HG03045 (cell line): ENCODE data around the gene SLC35D2.
"Not testable (repeated sequence)": the region's sequence is repeated elsewhere in the genome, so short reads cannot be mapped to it uniquely, and the experiment has no call there.

Experiments used
- ATAC-seq: cut with Tn5 transposase; IDR thresholded peaks from one replicate; pipeline ENCODE4 v1.9.1; 2021; ENCODE audit warnings: mild to moderate bottlenecking, moderate library complexity; ENCODE audit not compliant: unreplicated experiment

Gene SLC35D2

GRCh38 chr9:96400132-96400910, 16.8 kb upstream of the SLC35D2 start:
- ATAC-seq: no peak

DNA sequence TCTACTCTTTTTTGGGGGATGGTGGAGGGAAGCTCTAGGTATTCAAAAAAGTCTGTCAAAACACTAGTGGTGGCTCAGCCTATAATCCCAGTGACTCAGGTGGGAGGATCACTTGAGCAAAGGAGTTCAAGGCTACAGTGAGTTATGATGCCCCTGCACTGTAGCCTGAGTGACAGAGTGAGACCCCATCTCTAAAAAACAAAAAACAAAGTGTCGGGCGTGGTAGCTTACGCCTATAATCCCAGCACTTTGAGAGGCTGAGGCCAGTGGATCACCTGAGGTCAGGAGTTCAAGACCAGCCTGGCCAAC, 15.8 kb upstream of the SLC35D2 start:
- no peak for ATAC-seq

- ATAC-seq: no peak
Measured at GRCh38 chr9:96398582-96399324, 15.2 kb upstream of the SLC35D2 start.

DNA sequence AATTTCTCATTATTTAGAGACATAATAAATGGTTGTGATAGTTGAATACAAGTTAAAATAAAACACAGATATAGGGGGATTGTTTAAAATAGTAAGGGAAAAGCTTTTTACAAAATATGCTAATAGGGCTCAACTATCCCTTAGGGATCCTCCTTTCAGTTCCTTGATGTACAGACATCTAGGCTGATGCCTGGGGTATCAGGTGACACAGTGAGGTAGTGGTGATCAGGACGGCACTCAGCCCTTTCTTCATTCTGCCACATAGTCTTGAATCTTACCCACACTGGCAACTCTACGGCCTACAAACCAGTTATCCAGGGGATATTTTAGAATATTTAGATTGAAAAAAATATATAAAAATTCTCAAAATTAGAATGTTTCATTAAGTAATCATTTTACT, 12.5 kb upstream of the SLC35D2 start:
- ATAC-seq: no peak

- no peak for ATAC-seq
Measured at GRCh38 chr9:96394832-96395496, 11.5 kb upstream of the SLC35D2 start.

DNA sequence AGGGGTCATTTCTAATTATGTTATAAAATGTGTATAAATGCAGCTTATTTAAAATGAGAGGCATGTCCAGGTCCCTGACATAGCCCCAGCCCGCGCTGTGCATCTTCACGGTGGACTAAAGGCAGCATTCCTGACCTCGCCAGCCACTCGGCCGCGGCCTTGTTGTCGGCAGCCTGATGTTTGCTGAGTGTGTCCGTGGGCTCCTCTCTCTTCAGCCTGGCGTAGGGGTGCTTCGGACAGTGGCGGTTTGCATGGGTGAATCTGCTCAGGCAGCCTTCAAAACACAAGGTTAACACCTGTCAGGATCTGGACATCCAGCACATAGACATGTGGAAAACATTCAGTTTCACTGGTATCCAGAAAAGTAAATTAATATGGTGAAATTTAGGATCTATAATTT, 8.8 kb upstream of the SLC35D2 start:
- ATAC-seq: no peak

DNA sequence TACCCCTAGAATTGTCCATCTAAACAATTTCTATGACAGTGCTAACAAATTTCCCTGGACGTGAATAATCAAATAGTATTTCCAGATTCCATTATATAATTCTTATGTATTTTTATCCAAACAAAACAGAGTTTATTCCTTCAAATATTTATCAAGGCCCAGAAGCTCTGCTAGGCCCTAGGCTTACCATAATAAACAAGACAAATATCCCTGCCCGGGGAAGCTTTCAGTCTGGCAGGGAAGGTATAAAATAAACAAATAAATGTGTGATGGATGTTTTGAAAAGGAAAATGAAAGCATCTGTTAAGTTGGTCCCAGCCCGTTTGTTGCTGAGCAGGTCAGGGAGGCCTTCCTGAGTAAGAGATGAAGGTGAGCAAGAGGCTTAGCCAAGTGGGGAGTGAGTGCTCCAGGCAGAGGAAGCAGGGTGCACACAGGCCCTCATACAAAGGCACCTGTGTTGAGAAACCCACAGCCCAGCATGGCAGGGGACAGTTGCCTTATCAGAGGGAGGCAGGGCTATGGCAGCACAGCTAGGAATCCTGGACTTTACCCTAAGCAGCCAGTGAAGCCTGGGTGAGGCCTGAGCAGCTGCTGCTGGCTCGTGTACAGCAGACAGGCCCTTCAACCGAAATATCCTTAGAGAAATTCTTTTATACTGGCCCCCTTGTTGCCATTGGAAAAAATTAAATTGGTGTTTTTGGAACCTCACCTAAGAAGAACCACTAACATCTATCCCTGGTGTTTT, 7.7 kb upstream of the SLC35D2 start:
- no peak for ATAC-seq

DNA sequence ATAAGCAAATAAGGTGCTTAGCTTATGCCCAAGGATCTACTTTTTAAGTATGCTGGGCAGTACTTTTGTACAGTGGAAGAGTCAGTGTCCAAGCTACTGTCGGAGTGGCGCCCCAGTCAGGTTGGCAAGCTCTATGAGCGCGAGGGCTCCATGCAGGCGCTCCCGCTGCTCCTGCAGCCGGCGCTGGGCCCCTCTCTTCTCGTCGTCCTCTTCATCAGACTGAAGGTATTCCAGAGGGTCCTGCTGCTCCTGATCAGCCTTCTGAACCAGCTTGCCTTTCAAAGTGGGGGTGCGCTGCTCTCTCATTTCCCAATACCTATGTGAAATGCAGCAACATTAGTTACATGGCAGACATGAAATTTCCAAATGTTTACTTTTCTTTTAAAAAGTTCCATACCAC, 4.6 kb upstream of the SLC35D2 start:
- no peak for ATAC-seq

DNA sequence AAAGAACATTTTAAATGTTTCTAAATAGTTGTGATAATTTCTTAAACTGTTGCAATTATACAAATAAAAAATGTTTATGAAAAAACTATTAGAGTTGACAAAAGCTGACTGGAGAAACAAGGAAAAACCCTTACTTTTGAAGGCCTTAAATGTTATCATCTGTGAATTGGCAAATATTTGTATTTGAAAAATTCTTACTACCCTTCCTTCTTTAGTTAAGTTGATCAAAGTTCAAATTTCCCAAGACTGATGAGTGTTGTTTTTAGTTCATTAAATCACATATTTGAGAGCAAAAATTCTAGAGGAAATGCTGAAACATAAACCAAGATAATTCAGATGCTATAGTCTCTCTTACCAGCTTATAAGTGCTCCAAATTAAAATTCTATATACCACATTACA, 2.6 kb upstream of the SLC35D2 start:
- ATAC-seq: no peak

GRCh38 chr9:96382839-96383164, 709 bp downstream of the SLC35D2 start:
- ATAC-seq: no peak

DNA sequence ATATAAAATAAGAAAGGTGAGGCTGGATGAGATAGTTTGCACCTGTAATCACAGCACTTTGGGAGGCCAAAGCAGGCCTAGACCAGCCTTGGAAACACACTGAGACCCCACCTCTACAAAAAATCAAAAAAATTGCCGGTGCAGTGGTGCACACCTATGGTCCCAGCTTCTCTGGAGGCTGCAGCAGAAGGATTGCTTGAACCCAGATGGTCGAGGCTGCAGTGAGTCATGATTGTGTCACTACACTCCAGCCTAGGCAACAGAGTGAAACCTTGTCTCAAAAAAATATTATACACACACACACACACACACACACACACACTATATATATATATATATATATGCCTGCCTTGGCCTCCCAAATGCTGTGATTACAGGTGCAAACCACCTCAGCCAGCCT, 1.3 kb downstream of the SLC35D2 start:
- ATAC-seq: no peak

DNA sequence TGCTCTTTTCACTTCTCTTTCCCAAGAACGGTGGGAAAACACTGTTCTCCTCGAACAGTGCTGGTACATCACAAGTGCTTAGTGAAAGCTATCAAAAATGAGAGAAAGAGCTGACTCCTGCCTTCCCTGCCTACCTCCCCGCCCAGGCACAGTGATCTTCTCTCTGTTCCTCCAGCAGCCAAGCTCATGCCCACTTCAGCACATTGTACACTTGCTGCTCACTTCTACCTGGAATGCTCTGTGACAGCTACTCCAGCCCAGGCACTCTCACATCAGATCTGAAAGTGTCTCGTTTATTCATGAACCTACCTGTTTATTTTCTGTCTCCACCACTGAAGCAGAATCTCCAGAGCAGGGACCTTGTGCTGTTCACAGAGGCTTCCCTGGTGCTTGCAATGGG, 1.8 kb downstream of the SLC35D2 start:
- ATAC-seq: no peak

- ATAC-seq: no peak
Measured at GRCh38 chr9:96381125-96381524, 2.4 kb downstream of the SLC35D2 start.

- ATAC-seq: no peak
Measured at GRCh38 chr9:96379461-96379860, 4.0 kb downstream of the SLC35D2 start.

DNA sequence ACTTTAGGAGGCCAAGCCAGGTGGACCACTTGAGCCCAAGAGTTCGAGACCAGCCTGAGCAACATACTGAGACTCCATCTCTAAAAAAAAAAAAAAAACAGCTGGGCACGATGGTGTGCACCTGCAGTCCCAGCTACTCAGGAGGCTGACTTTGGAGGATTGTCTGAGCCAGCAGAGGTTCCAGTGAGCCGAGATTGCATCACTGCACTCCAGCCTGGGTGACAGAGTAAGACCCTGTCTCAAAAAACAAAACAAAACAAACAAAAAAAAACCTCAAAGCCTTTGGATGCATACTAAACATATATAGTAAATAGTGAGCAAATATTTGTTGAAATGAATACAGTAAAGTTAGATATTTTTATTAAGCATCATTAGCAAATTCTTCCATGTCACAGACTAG, 5.3 kb downstream of the SLC35D2 start:
- ATAC-seq: no peak

GRCh38 chr9:96376891-96377874, 6.3 kb downstream of the SLC35D2 start:
- no peak for ATAC-seq

- not testable (repeated sequence) for ATAC-seq
Measured at GRCh38 chr9:96375507-96375906, 8.0 kb downstream of the SLC35D2 start.

DNA sequence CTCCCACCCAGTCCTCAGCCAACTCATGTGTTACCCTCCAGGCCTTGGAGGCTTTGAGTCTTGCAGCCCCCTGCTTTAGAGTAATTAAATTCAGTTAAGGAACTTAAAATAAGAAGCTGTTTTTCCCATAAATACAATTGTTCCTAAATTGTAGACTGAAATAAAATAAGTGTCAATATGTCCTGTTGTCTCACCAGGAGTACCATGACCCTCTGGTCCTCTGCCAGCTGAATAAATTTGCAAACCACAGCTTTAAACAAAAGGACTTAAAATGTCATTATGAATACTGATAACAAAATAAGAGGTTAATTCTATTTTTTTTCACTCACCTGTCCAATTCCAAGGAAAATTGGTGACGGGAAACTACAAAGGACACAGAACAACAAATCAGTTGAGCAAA, 15.6 kb downstream of the SLC35D2 start:
- no peak for ATAC-seq

GRCh38 chr9:96363175-96363967, 20.1 kb downstream of the SLC35D2 start:
- ATAC-seq: no peak

GRCh38 chr9:96362119-96362518, 21.4 kb downstream of the SLC35D2 start:
- not testable (repeated sequence) for ATAC-seq
